ENCODE data around the gene PECR. TPM values are rescaled to one million over a fixed set of nuclear protein-coding genes. Genes with fewer than 3 reads are reported as not detected.
A peak's percentile ranks its signal among the peaks of the same experiment; 100 is the strongest.
"Not testable (repeated sequence)": the region's sequence is repeated elsewhere in the genome, so short reads cannot be mapped to it uniquely, and the experiment has no call there.

PECR gene
- total and polyA plus RNA-seq, 2 donors (not counting 1 experiment from before 2014, with no cell fraction given), result 9.5 to 16.5 TPM

- POLR2A ChIA-PET, result interaction anchor here (0.6 to 2.9 kb wide), 4 partner anchors 23 to 418 kb away, joined by 3 to 17 read pairs (median 7); partner anchors contain the start of genes RPL37A and XRCC5
- TF ChIP-seq EZH2 (IDR thresholded peaks at IDR 0.05; ENCODE audit: borderline replicate concordance, insufficient read depth, low read depth, low read length, poor library complexity, severe bottlenecking) (no peak), CTCF (IDR thresholded peaks at IDR 0.05) (no peak)
- no peaks in the 10 kb centered on the region for H3K9me3 ChIP-seq (ENCODE audit: control extremely low read depth in 1 of 3, control insufficient read depth in 2 of 3, insufficient read depth in 1 of 3, low read length in 2 of 3)
- peak overlapping the region; percentile 85 for H3K4me2 ChIP-seq (replicated peaks; ENCODE audit: low read depth, low read length, poor library complexity, severe bottlenecking)
- CTCF ChIA-PET, result interaction anchor here (1.0 to 2.4 kb wide), 5 partner anchors 26 to 60 kb away, joined by 3 to 17 read pairs (median 6); no protein-coding TSS in a partner anchor
- peaks cover 15% of the 10 kb centered on the region for H3K79me2 ChIP-seq (ENCODE audit: control insufficient read depth, insufficient read depth, low read length)
- no peak for ATAC-seq (ENCODE audit: low read depth)
- H3K27ac ChIP-seq (ENCODE audit: low read length in 2 of 2), result peak overlapping the region; percentile 51 to 68
- H3K4me3 ChIP-seq (ENCODE audit: control extremely low read depth in 1 of 5, extremely low read depth in 1 of 5, insufficient read depth in 1 of 5, low read depth in 2 of 5, low read length in 4 of 5), result peak overlapping the region; percentile 63 to 87 (median 79)
- Mint-ChIP-seq H3K27me3 (no peaks in the 10 kb centered on the region), H3K27ac (peak overlapping the region; percentile 80), H3K4me1 (peaks cover 43% of the 10 kb centered on the region), H3K4me3 (peak overlapping the region; percentile 91), H3K9me3 (ENCODE audit: insufficient read depth) (no peaks in the 10 kb centered on the region)
- peak overlapping the region; percentile 91 for H2AFZ ChIP-seq (ENCODE audit: insufficient read depth, low read depth, low read length, poor library complexity, severe bottlenecking)
- H4K20me1 ChIP-seq (ENCODE audit: control insufficient read depth, insufficient read depth, low read length, poor library complexity, severe bottlenecking), result peaks cover 4% of the 10 kb centered on the region
- H3K9ac ChIP-seq (ENCODE audit: low read length), result peak overlapping the region; percentile 73
- no peaks in the 10 kb centered on the region for H3K36me3 ChIP-seq (replicated peaks in 1 of 2; ENCODE audit: control extremely low read depth in 1 of 2, control insufficient read depth in 1 of 2, extremely low read depth in 1 of 2, insufficient read depth in 2 of 2, low read length in 1 of 2)
- WGBS (ENCODE audit: insufficient coverage), result no CpG with 5 or more reads among the region's 1 CpG
- intact Hi-C loops (cut with micrococcal nuclease), result loop anchor here (1.0 to 5.0 kb wide), 3 partner anchors 22 to 69 kb away; partner anchors contain the start of genes MREG and XRCC5
- peaks cover 40 to 41% of the 10 kb centered on the region in 2 donors for H3K4me1 ChIP-seq (ENCODE audit: control insufficient read depth in 2 of 2, insufficient read depth in 2 of 2, low read length in 2 of 2)
- no peak for DNase-seq
- no peaks in the 10 kb centered on the region for H3K27me3 ChIP-seq (replicated peaks in 1 of 4; ENCODE audit: control extremely low read depth in 1 of 4, control insufficient read depth in 3 of 4, insufficient read depth in 4 of 4, low read length in 3 of 4)
Observed at GRCh38 chr2:216081012-216081411, 597 bp downstream of the PECR start.

- ATAC-seq (ENCODE audit: low read depth); H4K20me1 ChIP-seq (ENCODE audit: control insufficient read depth, insufficient read depth, low read length, poor library complexity, severe bottlenecking); H3K27ac ChIP-seq (ENCODE audit: low read length in 2 of 2); H3K36me3 ChIP-seq (replicated peaks in 1 of 2; ENCODE audit: control extremely low read depth in 1 of 2, control insufficient read depth in 1 of 2, extremely low read depth in 1 of 2, insufficient read depth in 2 of 2, low read length in 1 of 2); H3K4me2 ChIP-seq (replicated peaks; ENCODE audit: low read depth, low read length, poor library complexity, severe bottlenecking); H3K27me3 ChIP-seq (replicated peaks in 1 of 4; ENCODE audit: control extremely low read depth in 1 of 4, control insufficient read depth in 3 of 4, insufficient read depth in 4 of 4, low read length in 3 of 4); DNase-seq; H3K9ac ChIP-seq (ENCODE audit: low read length); H3K9me3 Mint-ChIP-seq (ENCODE audit: insufficient read depth); H3K4me3 ChIP-seq (ENCODE audit: control extremely low read depth in 1 of 5, extremely low read depth in 1 of 5, insufficient read depth in 1 of 5, low read depth in 2 of 5, low read length in 4 of 5); H3K27ac Mint-ChIP-seq; H3K27me3 Mint-ChIP-seq; H3K9me3 ChIP-seq (ENCODE audit: control extremely low read depth in 1 of 3, control insufficient read depth in 2 of 3, insufficient read depth in 1 of 3, low read length in 2 of 3); POLR2A ChIA-PET; H2AFZ ChIP-seq (ENCODE audit: insufficient read depth, low read depth, low read length, poor library complexity, severe bottlenecking): not testable (repeated sequence)
- intact Hi-C loops (cut with micrococcal nuclease), result loop anchor here (2.0 to 5.0 kb wide), 2 partner anchors 21 to 68 kb away; partner anchors contain the start of gene MREG
- Mint-ChIP-seq H3K4me3 (peak overlapping the region; percentile 26), H3K4me1 (peaks cover 40% of the 10 kb centered on the region)
- Histone ChIP-seq H3K79me2 (ENCODE audit: control insufficient read depth, insufficient read depth, low read length) (peaks cover 19% of the 10 kb centered on the region), H3K4me1 (ENCODE audit: control insufficient read depth in 2 of 2, insufficient read depth in 2 of 2, low read length in 2 of 2) (peaks cover 36 to 38% of the 10 kb centered on the region in 2 donors)
- WGBS (ENCODE audit: insufficient coverage), result 100% methylated on average over 5 of the region's 10 CpGs
- CTCF ChIA-PET, result interaction anchor here (2.4 kb wide), 1 partner anchor 47 kb away, joined by 17 read pairs; no protein-coding TSS in a partner anchor
Observed at GRCh38 chr2:216080048-216080447, 1.6 kb downstream of the PECR start.

Data from B cell (primary cell).